Stimulated activated CD4-positive, alpha-beta T cell treated with anti-CD3 and anti-CD28 coated beads, Interleukin-4, amount 100 ng/mL, for 4 hours (primary cell): ENCODE data around the gene HMBS.
"Not testable (repeated sequence)": the region's sequence is repeated elsewhere in the genome, so short reads cannot be mapped to it uniquely, and the experiment has no call there.

Experiments used
- DNase-seq, 2 experiments: peaks; one replicate each; pipeline ENCODE4 v3.0.0-alpha.2; 2020

HMBS gene

DNA sequence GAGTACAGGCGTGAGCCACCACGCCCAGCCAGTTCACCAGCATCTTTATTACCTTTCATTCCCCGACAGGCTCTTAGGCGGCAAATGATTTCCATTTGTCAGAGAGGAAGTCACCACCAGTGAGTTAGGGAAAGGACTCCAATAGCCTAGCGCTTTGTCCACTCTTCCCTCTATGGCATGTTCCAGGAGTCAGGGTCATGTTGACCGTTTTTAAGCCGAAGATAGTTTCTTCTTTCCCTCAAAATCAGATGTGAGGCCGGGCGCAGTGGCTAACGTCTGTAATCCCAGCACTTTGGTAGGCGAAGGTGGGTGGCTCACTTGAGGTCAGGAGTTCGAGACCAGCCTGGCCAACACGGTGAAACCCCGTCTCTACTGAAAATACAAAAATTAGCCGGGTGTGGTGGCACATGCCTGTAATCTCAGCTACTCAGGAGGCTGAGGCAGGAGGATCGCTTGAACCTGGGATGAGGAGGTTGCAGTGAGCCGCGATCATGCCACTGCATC, 18.5 kb downstream of the HMBS start:
- not testable (repeated sequence) for DNase-seq

DNA sequence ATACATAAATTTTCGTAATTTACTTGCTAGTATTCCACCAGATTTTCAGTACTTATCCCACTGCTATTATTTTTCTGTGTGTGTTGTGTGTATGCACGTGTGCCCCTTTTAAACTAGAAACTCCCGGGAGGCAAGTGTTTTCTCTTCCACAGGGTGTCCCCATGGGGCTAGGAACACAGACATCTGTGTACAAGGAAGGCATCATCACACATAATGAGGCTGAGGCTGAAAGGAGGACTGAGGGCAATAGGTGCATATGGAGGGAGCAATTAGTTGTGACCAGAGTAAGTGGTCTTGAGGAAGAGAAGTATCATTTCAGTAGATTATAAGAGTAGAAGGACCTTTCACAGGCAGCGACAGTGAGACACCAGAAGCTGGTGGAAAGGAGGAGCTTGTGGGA, 19.1 kb downstream of the HMBS start:
- DNase-seq, result no peak

DNA sequence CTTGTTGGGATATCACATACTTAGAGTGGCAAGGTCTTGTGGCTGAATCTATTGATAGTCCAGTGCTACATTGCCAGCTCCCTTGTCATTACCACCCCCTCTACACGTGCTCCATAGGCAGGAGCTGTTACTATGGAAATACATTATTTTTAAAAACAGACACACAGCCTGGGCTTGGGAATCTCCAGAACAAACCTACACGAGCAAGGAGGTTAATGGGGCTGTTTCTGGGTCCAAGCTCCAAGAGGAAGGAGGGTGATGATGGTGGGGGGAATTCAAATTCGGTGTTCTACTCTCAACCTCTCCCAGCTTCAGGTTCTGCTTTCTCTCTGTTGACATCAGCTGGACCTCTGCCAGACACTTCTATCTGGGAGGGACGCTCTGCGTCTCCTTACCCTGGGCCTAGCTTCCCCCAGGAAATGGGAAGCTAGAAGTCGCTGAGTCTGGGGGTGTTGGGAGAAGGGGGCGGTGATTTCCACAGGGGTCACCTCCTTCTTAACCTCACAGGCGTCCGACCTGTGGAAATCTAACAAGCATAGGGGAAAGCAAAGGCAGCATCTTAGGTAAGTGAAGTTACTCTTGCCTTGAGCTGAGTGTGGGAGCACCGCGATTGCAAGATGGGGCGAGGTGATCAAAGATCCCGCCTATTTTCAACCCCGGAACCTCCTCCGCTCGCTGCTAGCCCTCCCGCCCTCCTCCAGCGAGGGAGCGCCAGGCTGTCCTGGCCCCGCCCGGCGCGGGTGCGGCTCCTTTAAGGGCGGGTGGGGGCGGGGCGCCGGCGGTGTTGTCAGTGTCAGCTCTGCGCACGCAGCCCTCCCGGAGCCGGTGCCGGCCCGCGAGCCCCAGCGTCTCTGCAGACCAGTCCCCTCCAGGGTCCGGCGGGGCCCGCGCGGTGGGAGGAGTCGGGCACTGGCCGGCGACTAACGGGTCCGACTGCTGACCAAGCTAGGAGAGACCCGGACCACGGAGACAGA, 22.2 kb downstream of the HMBS start, which contains the start of gene C2CD2L:
Gene C2CD2L, plus strand, starts transcription at position 781 of the 974 bp plus-strand sequence. CDS start 398 bp downstream, outside the sequence.
- peak; percentile 88 to 93 for DNase-seq

DNA sequence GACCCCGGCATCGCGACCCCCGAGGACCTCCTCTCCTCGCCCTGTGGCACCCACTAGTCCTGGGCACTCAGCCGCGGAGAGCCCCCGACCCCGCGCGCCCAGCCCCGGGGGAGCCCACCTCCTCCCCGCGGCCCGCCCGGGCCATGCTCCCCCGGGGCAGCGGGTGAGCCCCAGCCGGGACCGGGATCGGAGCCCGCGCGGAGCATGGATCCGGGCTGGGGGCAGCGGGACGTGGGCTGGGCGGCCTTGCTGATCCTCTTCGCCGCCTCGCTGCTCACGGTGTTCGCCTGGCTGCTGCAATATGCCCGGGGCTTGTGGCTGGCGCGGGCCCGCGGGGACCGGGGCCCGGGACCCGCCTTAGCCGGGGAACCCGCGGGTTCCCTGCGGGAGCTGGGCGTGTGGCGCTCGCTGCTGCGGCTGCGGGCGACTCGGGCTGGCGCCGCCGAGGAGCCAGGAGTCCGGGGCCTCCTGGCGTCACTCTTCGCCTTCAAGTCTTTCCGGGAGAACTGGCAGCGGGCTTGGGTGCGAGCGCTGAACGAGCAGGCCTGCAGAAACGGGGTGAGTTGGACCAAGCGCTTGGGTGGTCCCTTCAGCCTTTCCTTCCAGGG, 23.0 kb downstream of the HMBS start:
- no peak for DNase-seq

- DNase-seq, result peak in 1 of 2 experiments; percentile 16
Observed at GRCh38 chr11:119108146-119108856, 23.6 kb downstream of the HMBS start.

DNA sequence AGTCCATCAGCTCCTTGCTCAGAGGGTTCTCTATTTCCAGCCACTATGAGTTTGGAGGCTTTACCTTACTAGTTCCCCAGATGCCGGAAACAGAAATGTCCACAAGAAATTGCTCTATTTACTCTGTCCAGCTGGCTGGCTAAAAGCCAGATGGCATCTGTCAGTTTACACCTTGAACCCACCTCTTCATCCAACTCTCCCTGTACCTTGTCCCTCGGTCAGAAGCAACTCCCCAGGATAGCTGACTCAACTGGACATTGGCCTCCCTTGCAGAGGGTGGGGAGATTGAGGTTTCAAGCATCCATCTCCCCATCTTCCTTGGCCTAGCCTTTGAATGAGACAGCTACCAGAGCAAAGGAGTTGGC, 24.2 kb downstream of the HMBS start:
- no peak for DNase-seq

DNA sequence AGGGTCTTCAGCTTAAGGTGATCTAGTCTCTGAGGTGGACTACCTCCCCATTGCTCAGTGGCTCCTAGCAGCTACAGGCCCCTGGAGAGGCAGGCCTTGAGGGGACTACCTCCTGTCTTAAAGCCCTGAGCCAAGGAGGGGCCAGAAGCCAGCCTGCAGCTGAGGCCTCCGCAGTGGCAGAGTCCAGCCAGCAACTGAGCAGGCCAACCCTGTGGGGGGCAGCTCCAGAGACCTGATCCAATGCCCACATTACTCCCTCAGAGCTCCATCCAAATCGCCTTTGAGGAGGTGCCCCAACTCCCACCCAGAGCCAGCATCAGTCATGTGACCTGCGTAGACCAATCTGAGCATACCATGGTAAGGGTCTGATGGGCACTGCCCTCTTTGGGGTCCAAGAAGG, 25.2 kb downstream of the HMBS start:
- no peak for DNase-seq

DNA sequence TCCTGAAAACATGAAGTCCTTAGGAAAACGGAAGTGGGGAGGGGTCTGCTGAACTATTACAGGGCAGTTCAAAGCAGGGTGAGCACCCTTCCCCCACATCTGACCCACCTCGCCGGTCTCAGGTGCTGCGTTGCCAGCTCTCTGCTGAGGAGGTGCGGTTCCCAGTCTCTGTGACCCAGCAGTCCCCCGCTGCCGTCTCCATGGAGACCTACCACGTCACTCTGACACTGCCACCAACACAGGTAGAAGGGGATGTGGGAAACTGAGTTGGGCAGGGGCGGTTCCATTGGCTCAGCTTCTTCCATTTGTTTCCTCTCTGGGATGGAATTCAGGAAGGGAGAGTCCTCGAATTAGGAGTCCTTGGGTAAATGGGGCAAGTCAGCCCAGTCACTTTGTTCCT, 25.8 kb downstream of the HMBS start:
- DNase-seq, result no peak

GRCh38 chr11:119111361-119111925, 26.8 kb downstream of the HMBS start:
- no peak for DNase-seq

DNA sequence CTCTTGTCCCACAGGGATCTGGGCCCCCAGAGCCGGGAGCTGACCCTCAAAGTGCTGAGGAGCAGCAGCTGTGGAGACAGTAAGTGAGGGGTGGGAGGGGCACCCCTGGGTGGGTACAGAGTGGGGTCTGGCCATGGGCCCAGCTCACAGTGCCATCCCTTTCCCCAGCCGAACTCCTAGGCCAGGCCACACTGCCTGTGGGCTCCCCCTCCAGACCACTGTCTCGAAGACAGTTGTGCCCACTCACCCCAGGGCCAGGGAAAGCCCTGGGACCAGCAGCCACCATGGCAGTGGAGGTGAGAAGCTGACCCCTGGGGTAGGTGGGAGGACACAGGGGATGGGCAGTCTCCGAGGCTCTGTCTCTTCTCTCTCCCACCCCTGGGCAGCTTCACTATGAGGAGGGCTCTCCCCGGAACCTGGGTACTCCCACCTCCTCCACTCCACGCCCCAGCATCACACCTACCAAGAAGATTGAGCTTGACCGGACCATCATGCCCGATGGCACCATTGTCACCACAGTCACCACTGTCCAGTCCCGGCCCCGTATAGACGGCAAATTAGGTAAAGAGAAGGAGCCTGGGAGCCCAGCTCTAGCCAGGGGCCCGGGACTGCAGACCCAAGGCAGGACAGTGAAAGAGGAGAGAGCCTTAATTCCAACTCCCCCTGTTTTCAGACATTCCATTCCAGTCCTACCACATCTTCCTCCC, 27.8 kb downstream of the HMBS start:
- DNase-seq, result no peak

GRCh38 chr11:119113716-119114115, 29.0 kb downstream of the HMBS start:
- DNase-seq, result no peak

- no peak for DNase-seq
Observed at GRCh38 chr11:119114351-119114750, 29.7 kb downstream of the HMBS start.

DNA sequence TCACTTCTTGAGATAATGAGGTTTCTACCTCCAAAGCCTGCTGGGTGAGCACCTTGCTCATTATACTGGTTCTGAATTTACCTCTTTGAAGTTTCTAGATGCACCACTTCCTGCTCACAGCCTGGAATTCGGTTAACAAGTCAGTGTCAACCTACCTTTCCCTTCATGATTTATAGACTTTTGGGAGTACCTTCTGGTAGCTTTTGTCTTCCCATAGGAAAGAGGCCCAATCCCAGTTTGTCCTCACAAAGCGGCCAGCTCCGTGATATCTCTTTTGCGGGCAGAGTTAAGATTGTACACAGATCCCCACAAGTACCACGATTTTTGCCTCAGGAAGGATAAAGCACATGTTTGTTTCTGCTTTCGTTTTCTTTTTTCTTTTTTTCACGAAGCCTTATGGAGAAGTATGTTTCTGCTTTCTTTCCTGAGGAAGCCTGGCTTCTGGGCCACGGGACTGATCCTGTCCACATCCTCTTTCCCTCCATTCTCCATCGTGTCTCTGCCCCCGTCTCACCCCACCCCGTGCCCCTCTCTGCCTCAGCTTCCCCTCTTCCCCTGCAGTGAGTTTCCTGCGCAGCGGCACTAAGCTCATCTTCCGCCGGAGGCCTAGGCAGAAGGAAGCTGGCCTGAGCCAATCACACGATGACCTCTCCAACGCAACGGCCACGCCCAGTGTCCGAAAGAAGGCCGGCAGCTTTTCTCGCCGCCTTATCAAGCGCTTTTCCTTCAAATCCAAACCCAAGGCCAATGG, 31.0 kb downstream of the HMBS start:
- no peak for DNase-seq

GRCh38 chr11:119116235-119116594, 31.5 kb downstream of the HMBS start:
- DNase-seq, result no peak

- DNase-seq, result no peak
Observed at GRCh38 chr11:119116601-119117000, 31.9 kb downstream of the HMBS start.

GRCh38 chr11:119117004-119117706, 32.5 kb downstream of the HMBS start:
- no peak for DNase-seq

- DNase-seq, result no peak
Observed at GRCh38 chr11:119118227-119118626, 33.5 kb downstream of the HMBS start.

DNA sequence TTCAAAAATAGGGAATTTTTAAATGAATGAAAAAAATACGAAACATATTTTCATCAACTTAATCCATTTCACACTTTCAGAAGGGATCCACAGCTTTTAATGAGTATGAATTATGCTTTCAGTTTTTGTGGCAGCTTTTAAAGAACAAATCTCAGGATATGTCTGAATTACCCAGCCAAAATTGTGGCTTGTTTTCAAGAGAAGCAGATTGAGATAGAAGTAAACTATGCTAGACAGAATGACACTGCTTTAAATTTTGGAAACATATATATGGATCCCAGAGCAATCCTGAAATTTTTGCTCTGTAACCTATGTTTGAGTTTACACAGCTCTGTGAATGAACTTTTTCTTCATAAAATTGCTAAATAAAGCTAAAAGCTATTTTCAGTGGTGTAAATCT, 34.3 kb downstream of the HMBS start:
- DNase-seq, result no peak

DNA sequence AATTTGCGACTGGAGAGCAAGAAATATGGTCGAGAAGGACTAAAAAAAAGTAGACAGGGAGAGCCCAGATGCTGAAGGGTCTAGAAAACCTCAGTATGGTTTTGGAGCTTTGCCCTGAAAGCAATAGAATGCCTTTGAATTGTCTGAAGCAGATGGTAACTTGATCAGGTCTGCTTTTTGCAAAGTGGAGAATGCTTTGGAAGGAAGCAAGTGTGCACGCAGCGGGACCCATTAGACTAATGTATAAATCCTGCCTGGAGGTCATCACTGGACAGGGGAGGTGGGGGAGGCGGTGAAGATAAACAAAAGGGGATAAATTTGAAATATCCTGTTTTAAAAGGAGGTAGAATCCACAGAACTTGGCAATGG, 35.9 kb downstream of the HMBS start:
- no peak for DNase-seq

GRCh38 chr11:119121008-119121810, 36.5 kb downstream of the HMBS start, which contains the start of gene HINFP:
HINFP (plus strand) TSS chr11:119121580; CDS start chr11:119126945, 5,365 bp downstream.
- peak; percentile 99 to 100 for DNase-seq
